Measurements from ENCODE around the gene OR2A14.

DNA sequence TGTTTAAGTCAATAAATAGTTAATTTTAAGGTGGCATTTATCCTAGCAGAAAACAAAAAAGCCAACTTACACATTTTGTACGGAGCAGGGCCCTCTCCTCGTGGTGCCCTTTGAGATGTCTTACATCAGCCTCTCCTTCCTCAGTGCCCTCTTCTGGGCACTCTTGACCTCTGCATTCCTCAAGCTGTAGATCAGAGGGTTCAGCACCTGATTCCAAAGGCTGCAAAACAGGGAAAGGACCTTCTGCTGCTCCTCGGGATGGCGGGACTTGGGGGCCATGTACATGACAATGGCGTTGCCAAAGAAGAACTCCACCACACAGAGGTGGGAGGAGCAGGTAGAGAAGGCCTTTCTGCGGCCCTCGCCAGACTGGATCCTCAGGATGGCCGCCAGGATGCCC, 4.6 kb upstream of the OR2A14 start:
- TF ChIP-seq, protein P1, sequence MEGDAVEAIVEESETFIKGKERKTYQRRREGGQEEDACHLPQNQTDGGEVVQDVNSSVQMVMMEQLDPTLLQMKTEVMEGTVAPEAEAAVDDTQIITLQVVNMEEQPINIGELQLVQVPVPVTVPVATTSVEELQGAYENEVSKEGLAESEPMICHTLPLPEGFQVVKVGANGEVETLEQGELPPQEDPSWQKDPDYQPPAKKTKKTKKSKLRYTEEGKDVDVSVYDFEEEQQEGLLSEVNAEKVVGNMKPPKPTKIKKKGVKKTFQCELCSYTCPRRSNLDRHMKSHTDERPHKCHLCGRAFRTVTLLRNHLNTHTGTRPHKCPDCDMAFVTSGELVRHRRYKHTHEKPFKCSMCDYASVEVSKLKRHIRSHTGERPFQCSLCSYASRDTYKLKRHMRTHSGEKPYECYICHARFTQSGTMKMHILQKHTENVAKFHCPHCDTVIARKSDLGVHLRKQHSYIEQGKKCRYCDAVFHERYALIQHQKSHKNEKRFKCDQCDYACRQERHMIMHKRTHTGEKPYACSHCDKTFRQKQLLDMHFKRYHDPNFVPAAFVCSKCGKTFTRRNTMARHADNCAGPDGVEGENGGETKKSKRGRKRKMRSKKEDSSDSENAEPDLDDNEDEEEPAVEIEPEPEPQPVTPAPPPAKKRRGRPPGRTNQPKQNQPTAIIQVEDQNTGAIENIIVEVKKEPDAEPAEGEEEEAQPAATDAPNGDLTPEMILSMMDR (IDR thresholded peaks at IDR 0.05): no peak
- TF ChIP-seq EP300 (IDR thresholded peaks at IDR 0.05) (no peak), POLR2A (IDR thresholded peaks at IDR 0.05) (no peak)

All from tibial nerve (tissue), 4 donors.